HG03378 (cell line): ENCODE measurements around the gene INPP5A.

ENCODE experiments used
- ATAC-seq: cut with Tn5 transposase; IDR thresholded peaks from one replicate; pipeline ENCODE4 v1.9.1; 2021; ENCODE audit warnings: mild to moderate bottlenecking, moderate library complexity; ENCODE audit not compliant: unreplicated experiment

The INPP5A gene

GRCh38 chr10:132640326-132641125, 102.9 kb downstream of the INPP5A start:
- ATAC-seq: no peak

DNA sequence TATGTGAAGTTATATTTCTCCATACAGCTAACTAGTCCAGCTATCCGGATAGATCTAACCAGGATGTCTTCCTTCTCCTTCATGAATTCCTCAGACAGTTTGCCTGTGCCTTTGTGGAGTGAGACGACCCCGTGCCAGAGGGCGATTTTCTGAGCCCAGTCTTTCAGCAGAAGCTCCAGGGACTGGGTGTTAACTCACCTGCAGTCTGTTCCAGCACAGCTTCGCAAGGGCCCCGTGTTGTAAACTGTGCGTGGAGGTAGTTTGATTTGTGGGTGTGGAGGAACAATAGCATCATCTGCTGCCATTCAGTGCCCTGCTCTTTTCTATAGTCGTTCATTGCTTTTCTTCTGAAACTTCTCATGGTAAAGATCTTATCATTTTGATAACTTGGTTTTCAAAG, 103.8 kb downstream of the INPP5A start:
- no peak for ATAC-seq

DNA sequence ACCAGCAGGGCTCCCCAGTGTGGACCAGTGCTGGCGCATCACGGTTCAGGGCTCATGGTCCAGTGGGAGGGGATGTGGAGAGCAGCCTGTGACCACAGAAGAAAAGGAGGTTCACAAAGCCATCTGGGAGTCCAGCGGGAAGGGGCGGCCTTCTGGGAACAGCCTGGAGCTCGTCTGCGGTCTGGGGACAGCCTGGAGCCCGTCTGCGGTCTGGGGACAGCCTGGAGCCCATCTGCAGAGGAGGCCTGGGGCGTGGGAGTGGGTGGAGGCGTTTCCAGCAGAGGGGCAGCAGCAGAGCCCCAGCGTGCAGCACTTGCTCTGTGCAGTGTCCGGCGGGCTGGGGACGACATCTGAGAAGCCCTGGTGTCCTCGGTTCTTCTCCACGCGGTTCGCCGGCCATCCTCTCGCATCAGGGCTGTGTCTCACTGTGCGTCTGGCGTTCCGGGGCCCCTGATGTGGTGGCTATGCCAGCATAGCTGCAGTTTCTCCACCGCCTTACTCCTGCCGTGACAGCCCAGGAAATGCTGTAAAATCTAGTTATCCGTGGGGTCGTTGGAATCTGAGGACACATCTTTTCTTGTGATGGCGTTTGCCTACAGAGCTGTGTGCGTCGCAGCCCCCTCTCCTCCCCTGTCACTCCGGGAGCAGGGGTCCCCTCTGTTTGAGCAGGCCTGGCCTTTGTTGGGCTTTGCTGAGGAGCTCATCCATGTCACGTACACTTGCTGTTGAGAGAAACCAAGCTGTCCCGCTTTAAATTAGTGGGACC, 104.6 kb downstream of the INPP5A start:
- ATAC-seq: no peak

DNA sequence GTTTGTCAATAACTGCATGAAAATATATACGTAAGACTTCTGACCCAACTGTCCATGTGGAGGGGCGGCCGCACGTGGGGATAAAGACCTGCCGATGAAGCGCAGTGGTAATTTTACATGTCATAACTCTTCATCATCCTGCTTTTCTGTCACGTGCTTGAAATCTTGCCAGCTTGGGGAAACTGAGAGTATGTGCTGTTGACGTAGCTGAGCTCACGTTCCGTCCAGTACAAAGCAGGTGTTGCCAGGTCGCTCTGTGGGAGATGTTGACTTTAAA, 105.1 kb downstream of the INPP5A start:
- no peak for ATAC-seq

DNA sequence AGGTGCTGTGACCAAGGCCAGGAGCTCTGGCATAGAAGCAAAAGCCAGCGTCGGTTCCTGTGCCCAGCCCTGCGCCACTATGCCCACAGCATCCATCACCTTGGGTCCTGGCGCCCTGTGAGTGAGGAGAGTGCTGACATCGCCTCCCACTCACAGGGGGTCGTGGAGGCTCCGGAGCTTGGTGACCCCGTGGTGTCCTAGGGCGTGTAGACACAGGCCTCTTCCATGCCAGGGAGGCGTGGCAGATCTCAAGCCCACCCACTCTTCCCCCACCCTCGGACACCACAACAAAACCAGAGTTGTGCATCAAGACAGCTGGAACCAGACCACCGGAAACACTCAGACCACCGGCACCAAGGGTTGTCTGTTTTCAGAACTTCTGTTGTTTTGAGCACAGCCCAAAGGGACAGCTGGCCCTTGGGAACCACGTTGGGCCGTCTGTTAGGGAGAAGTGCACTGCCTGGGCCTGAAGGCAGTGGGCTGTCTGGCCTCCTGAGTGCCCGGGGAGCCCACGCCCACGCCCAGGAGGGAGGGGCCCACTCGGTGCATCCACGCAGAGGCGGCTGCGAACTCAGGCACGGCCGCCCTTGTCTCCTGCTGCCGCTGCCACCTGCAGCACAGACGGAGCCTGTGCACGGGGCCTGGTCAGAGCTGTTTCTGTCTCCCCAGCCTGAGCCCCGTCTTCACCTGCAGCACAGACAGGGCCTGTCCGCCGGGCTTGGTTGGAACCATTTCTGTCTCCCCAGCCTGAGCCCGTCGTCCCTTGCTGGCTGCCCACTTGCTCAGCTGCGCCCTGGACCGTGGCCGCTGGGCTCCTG, 106.3 kb downstream of the INPP5A start:
- ATAC-seq: no peak

- ATAC-seq: no peak
These were observed 107.1 kb downstream of the INPP5A start for GRCh38 chr10:132644527-132645246.

- ATAC-seq: no peak
These were observed 107.6 kb downstream of the INPP5A start for GRCh38 chr10:132645247-132645530.

- no peak for ATAC-seq
These were observed 108.2 kb downstream of the INPP5A start for GRCh38 chr10:132645630-132646442.

DNA sequence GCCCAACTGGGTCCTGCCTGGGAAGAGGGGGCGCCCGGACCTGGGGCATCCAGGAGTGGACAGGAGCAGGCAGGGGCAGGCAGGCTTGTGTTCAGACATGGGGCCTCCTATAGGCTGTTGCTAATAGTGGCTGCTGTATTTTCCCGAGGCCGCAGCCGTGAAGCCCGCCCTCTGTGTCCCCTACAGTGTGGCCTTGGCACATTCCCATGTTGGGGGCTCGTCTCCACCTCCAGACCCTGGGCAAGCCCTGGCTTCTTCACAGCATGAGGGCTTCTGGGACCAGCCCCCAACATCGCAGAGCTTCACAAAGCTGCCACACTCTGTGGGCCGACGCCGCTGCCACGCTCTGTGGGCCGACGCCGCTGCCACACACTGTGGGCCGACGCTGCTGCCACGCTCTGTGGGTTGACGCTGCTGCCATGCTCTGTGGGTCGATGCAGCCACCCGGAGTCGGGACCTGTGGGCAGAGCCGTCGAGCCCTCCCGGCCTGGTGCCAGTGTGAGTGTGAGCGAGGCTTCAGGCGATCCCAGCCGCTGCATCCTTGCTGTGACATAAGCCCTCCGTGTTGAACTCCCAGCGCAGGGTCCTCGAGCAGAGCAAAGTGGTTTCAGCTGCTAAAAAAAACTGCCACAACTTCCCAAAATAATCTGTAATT, 109.0 kb downstream of the INPP5A start:
- no peak for ATAC-seq

DNA sequence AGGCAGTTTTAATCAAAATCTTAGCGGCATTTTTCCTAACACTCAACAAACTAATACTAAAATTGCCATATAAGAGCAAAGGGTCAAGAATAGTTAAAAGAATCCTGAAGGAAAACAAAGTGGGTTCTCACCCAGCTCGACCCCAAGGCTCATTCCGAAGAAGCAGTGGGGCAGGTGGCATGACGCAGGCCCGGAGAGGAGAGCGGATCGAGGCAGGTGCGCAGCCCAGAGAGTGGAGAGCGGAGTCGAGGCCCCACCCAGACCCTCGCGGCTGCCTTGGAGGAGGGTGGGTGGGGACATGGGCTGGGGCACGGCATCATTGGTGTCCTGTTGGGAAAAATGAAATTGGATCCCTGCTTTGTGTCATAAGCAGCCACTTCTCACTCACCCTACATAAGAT, 109.8 kb downstream of the INPP5A start:
- no peak for ATAC-seq

DNA sequence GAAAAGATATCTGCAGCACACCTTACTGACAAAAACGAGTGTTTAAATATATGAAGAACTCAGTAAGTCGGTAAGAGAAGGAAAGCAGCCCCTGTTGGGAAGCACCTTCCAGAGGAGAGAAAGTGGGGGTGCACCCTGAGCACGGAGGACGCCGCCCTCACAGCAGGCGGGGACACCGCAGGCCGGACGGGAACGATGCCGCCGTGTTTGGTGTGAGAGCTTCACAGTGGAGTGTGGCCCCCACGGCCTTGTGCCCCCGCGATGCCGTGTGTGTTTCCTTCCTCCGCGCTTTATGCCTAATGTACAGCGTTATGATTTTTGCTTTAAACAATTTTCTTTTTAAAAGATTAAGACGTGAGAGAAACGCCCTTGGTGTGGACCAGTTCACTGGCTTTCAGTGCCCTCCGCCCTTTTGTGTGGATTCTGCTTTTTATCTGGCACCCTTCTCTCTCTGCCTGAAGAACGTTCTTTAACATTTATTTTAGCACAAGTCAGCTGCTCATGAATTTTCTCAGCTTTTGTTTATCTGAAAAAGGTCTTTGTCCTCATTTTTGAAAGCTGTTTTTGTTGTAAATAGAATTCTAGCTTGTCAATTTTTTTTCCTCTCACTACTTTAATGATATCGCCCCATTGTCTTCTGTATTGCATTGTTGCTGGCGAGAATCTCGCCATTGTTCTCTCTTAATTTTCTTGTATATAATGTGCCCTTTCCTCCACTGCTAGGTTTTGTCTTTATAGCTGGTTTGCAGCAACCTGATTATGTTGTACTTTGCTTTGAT, 110.7 kb downstream of the INPP5A start:
- ATAC-seq: no peak

- no peak for ATAC-seq
These were observed 111.4 kb downstream of the INPP5A start for GRCh38 chr10:132648851-132649528.

GRCh38 chr10:132649651-132650360, 112.2 kb downstream of the INPP5A start:
- ATAC-seq: no peak

DNA sequence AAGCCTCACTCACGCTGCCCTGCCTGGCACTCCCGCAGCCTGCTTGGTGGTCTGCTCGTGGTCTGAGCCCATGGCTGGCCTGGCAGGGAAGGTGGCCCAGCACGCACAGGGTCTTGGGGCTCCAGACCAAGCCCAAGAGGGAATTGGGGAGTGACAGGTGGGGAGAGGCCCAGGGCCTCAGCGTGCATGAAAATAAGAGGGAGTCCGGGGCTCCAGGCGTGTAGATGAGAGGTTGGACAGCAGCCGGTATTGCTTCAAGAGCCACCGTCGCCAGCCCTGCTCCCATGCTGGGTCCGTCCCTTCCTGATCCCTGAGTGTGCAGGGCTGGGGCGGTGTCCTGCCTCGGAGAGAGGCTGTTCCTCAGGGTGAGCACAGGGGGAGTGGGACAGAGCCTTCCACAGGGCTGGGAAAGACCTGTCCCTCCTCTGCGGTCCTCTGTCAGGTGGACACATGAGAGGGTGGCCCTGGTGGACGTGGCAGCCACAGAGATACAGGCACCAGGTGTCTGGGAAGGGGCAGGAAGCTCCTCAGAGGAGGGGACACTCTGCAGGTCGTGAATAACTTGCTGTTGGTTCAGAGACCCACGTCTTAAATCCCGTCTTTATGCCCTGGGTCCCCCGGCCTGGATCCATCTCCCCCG, 113.1 kb downstream of the INPP5A start:
- no peak for ATAC-seq

GRCh38 chr10:132651511-132652029, 114.0 kb downstream of the INPP5A start:
- ATAC-seq: no peak

- no peak for ATAC-seq
These were observed 114.9 kb downstream of the INPP5A start for GRCh38 chr10:132652446-132652845.

DNA sequence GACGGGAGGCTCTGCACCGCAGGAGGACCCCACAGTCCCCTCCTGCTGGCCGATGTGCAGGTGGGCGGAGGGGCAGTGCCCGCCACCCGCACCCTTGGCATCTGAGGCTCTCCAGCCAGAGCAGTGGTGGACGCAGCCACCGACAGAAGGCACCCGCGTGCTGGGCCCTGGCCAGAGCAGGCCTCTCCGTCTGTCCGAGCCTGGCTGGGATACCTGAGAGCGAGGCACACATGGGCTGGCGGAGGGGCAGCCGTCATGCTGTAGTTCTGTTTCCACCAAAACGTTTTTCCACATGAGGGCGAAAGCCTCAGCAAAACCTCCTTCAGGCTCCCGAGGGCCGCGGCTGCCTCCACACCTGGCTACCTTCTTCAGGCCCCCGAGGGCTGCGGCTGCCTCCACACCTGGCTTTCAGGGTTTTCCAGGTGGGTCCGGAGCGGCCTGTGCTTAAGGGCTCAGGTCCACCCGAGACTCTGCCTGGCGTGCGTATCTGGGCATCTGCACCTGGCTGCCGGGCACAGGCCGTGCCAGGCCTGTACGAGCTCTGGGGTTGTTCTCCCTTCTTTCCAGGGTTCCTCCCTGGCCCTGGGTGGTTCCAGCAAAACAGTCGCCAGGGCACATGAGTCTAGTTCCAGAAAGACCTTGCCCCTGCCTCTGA, 115.5 kb downstream of the INPP5A start:
- no peak for ATAC-seq
